ENCODE data around the gene SYT8. TPM values are rescaled to one million over a fixed set of nuclear protein-coding genes. Genes with fewer than 3 reads are reported as not detected.

Gene SYT8, protein sequence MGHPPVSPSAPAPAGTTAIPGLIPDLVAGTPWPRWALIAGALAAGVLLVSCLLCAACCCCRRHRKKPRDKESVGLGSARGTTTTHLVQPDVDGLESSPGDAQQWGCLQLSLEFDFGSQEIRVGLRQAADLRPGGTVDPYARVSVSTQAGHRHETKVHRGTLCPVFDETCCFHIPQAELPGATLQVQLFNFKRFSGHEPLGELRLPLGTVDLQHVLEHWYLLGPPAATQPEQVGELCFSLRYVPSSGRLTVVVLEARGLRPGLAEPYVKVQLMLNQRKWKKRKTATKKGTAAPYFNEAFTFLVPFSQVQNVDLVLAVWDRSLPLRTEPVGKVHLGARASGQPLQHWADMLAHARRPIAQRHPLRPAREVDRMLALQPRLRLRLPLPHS
- not detected in 2 replicates for polyA plus RNA-seq
- not detected in 2 replicates for polyA minus RNA-seq

DNA sequence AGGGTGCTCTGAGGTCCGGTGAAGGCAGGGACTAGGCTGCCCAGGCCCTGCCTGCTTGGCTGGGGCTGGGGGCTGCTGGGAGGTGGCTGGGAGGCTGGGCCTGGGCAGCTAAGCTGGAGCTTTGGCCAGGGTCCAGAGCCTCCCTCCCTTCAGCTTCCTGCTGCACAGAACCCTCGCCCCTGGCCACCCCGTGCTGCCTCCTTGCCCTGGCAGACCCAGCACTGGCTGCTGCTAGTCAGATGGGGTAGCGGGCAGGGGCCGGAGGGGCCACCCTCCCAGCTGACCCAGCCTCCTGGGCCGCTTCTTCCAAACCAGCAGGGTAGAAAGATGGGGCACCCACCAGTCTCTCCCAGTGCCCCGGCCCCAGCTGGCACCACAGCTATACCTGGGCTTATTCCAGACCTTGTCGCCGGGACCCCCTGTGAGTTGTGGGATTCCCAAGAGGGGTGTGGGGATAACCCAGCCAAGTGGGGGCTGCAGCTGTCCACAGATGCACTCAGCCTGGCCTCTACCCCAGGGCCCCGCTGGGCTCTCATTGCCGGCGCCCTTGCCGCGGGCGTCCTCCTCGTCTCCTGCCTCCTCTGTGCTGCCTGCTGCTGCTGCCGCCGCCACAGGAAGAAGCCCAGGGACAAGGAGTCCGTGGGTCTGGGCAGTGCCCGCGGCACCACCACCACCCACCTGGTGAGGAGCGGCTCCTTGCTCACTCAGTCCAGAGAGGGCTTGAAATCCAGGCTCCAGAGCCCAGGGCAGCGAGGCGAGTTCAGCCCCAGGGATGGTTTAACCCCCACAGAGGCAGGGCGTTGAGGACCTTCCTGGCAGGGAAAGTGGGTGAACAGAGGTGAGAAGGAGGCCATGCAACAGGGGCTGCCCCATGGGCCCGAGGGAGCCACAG, at the start of gene SYT8:
SYT8 (plus strand) TSS at position 212 of the 892 bp plus-strand sequence; CDS start at position 328, 116 bp downstream.
- TF ChIP-seq POLR2AphosphoS5 (IDR thresholded peaks at IDR 0.05) (no peak), EZH2 (IDR thresholded peaks at IDR 0.05; ENCODE audit: borderline replicate concordance, insufficient read depth, low read length, poor library complexity, severe bottlenecking) (no peak), EP300 (conservative IDR thresholded peaks at IDR 0.05; ENCODE audit: poor library complexity, severe bottlenecking) (no peak), SMC3 (conservative IDR thresholded peaks at IDR 0.05; ENCODE audit: poor library complexity) (no peak)
- no peak within 1 kb of the TSS for H3K4me2 ChIP-seq (ENCODE audit: low read length)
- no peak within 1 kb of the TSS for H3K27ac ChIP-seq (ENCODE audit: low read length)
- no peaks in the 10 kb centered on the region for H3K36me3 ChIP-seq (ENCODE audit: insufficient read depth, low read length)
- no peak within 1 kb of the TSS for H3K4me3 ChIP-seq (ENCODE audit: low read length)
- H2AFZ ChIP-seq (ENCODE audit: low read depth, low read length): no peak within 1 kb of the TSS
- H4K20me1 ChIP-seq (ENCODE audit: insufficient read depth): no peaks in the 10 kb centered on the region
- no peaks in the 10 kb centered on the region for H3K27me3 ChIP-seq (ENCODE audit: insufficient read depth, low read depth, low read length)
- no peaks in the 10 kb centered on the region for H3K79me2 ChIP-seq (replicated peaks; ENCODE audit: insufficient read depth, low read length)
- no peak within 1 kb of the TSS for H3K9ac ChIP-seq (ENCODE audit: low read length)
- H3F3A ChIP-seq (ENCODE audit: insufficient read depth, low read length, poor library complexity, severe bottlenecking): no peaks in the 10 kb centered on the region
- no peaks in the 10 kb centered on the region for H3K9me3 ChIP-seq (ENCODE audit: low read length)
- no peaks in the 10 kb centered on the region for H3K9me2 ChIP-seq (ENCODE audit: insufficient read depth, low read length)

DNA sequence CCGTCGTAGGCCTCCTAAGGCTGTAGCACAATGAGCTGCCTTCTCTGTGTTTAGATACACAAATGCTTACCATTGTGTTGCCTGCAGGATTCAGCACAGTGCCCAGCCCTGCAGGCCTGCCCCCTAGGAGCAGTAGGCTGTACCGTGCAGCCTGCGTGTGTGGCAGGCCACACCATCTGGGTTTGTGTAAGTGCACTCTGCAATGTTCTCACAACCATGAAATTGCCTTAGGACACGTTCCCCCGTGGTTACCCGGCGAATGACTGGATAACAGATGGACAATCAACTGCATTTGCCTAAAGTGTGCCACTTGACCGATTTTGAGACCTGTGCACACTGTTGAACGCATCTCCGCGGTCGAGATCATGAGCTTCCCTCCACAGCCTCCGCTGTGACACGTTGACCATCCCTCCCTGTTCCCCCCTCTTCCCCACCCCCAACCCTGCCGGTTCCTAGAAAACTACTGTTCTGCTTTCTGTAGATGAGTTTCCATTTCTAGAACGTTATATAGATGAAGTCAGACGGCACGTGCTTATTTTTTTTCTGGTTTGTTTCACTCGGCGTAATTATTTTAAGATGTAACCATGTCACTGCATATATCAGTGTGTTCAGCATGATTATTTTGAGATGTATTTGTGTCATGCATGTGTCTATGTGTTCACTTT, 48.9 kb upstream of the SYT8 start:
- H4K20me1 ChIP-seq (ENCODE audit: insufficient read depth): no peaks in the 10 kb centered on the region
- H3K4me2 ChIP-seq (ENCODE audit: low read length): no peak overlapping the region
- H3K79me2 ChIP-seq (replicated peaks; ENCODE audit: insufficient read depth, low read length): no peaks in the 10 kb centered on the region
- no peaks in the 10 kb centered on the region for H3K9me2 ChIP-seq (ENCODE audit: insufficient read depth, low read length)
- H3K4me3 ChIP-seq (ENCODE audit: low read length): no peak overlapping the region
- no peaks in the 10 kb centered on the region for H3F3A ChIP-seq (ENCODE audit: insufficient read depth, low read length, poor library complexity, severe bottlenecking)
- no peaks in the 10 kb centered on the region for H3K36me3 ChIP-seq (ENCODE audit: insufficient read depth, low read length)
- TF ChIP-seq RAD21 (conservative IDR thresholded peaks at IDR 0.05) (no peak), SMC3 (conservative IDR thresholded peaks at IDR 0.05; ENCODE audit: poor library complexity) (no peak), TAF1 (IDR thresholded peaks at IDR 0.05; ENCODE audit: low read depth) (no peak), EP300 (conservative IDR thresholded peaks at IDR 0.05; ENCODE audit: poor library complexity, severe bottlenecking) (no peak), POLR2AphosphoS5 (IDR thresholded peaks at IDR 0.05) (no peak), EZH2 (IDR thresholded peaks at IDR 0.05; ENCODE audit: borderline replicate concordance, insufficient read depth, low read length, poor library complexity, severe bottlenecking) (no peak), MXI1 (conservative IDR thresholded peaks at IDR 0.05; ENCODE audit: poor library complexity, severe bottlenecking) (no peak)
- TF ChIP-seq, protein P1, sequence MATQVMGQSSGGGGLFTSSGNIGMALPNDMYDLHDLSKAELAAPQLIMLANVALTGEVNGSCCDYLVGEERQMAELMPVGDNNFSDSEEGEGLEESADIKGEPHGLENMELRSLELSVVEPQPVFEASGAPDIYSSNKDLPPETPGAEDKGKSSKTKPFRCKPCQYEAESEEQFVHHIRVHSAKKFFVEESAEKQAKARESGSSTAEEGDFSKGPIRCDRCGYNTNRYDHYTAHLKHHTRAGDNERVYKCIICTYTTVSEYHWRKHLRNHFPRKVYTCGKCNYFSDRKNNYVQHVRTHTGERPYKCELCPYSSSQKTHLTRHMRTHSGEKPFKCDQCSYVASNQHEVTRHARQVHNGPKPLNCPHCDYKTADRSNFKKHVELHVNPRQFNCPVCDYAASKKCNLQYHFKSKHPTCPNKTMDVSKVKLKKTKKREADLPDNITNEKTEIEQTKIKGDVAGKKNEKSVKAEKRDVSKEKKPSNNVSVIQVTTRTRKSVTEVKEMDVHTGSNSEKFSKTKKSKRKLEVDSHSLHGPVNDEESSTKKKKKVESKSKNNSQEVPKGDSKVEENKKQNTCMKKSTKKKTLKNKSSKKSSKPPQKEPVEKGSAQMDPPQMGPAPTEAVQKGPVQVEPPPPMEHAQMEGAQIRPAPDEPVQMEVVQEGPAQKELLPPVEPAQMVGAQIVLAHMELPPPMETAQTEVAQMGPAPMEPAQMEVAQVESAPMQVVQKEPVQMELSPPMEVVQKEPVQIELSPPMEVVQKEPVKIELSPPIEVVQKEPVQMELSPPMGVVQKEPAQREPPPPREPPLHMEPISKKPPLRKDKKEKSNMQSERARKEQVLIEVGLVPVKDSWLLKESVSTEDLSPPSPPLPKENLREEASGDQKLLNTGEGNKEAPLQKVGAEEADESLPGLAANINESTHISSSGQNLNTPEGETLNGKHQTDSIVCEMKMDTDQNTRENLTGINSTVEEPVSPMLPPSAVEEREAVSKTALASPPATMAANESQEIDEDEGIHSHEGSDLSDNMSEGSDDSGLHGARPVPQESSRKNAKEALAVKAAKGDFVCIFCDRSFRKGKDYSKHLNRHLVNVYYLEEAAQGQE (IDR thresholded peaks at IDR 0.05; ENCODE audit: borderline replicate concordance): no peak
- TF ChIP-seq, protein P2, sequence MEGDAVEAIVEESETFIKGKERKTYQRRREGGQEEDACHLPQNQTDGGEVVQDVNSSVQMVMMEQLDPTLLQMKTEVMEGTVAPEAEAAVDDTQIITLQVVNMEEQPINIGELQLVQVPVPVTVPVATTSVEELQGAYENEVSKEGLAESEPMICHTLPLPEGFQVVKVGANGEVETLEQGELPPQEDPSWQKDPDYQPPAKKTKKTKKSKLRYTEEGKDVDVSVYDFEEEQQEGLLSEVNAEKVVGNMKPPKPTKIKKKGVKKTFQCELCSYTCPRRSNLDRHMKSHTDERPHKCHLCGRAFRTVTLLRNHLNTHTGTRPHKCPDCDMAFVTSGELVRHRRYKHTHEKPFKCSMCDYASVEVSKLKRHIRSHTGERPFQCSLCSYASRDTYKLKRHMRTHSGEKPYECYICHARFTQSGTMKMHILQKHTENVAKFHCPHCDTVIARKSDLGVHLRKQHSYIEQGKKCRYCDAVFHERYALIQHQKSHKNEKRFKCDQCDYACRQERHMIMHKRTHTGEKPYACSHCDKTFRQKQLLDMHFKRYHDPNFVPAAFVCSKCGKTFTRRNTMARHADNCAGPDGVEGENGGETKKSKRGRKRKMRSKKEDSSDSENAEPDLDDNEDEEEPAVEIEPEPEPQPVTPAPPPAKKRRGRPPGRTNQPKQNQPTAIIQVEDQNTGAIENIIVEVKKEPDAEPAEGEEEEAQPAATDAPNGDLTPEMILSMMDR (IDR thresholded peaks at IDR 0.05; ENCODE audit: poor library complexity, severe bottlenecking): no peak
- no peaks in the 10 kb centered on the region for H3K9me3 ChIP-seq (ENCODE audit: low read length)
- H3K27ac ChIP-seq (ENCODE audit: low read length): no peak overlapping the region
- no peaks in the 10 kb centered on the region for H3K27me3 ChIP-seq (ENCODE audit: insufficient read depth, low read depth, low read length)
- H2AFZ ChIP-seq (ENCODE audit: low read depth, low read length): no peak overlapping the region
- H3K9ac ChIP-seq (ENCODE audit: low read length): no peak overlapping the region

Measured in neural cell (in vitro differentiated cells).